MCF 10A (cell line): ENCODE data around the gene ZSCAN10. TPM values are rescaled to one million over a fixed set of nuclear protein-coding genes. Genes with fewer than 3 reads are reported as not detected.

Experiments used
- BruUV-seq: library from RNA; stranded (reverse); fragments of 400-500 nt; replicated peaks from 2 replicates; lab custom pipeline; 2021; lab: Mats Ljungman, UMichigan
- CTCF ChIA-PET: fragments of 300-600 bp; sonication (Branson Sonifier 250); formaldehyde crosslinking; extraction: SDS; loops from one replicate; lab custom pipeline; 2021; ENCODE audit warnings: antibody characterized with exemption, inconsistent platforms; lab: Yijun Ruan, JAX
- POLR2A ChIA-PET: fragments of 300-600, 350-650 bp; sonication (Branson Sonifier 250); formaldehyde crosslinking; extraction: SDS; loops from one replicate; lab custom pipeline; 2020; ENCODE audit warnings: antibody characterized with exemption, inconsistent platforms; lab: Yijun Ruan, JAX
- DNase-seq: peaks from one replicate; pipeline ENCODE4 v3.0.0-alpha.2; 2018; ENCODE audit not compliant: unreplicated experiment
- H3K27ac Mint-ChIP-seq: one replicate; pipeline ENCODE4 v1.8.0; 2022; ENCODE audit warnings: mild to moderate bottlenecking, low read depth, mixed read lengths; ENCODE audit not compliant: unreplicated experiment
- H3K27me3 Mint-ChIP-seq: one replicate; pipeline ENCODE4 v1.8.0; 2022; ENCODE audit warnings: mixed read lengths; ENCODE audit not compliant: insufficient read depth, unreplicated experiment
- H3K36me3 Mint-ChIP-seq: one replicate; pipeline ENCODE4 v1.8.0; 2022; ENCODE audit warnings: mild to moderate bottlenecking, moderate library complexity, mixed read lengths; ENCODE audit not compliant: insufficient read depth, unreplicated experiment
- H3K4me1 Mint-ChIP-seq: one replicate; pipeline ENCODE4 v1.8.0; 2022; ENCODE audit warnings: mixed read lengths; ENCODE audit not compliant: insufficient read depth, unreplicated experiment
- H3K4me3 Mint-ChIP-seq: one replicate; pipeline ENCODE4 v1.8.0; 2022; ENCODE audit warnings: mild to moderate bottlenecking, moderate library complexity, mixed read lengths; ENCODE audit not compliant: unreplicated experiment
- H3K9me3 Mint-ChIP-seq: one replicate; pipeline ENCODE4 v1.8.0; 2022; ENCODE audit warnings: mixed read lengths; ENCODE audit not compliant: unreplicated experiment
- intact Hi-C: fragments of 100-400 bp; cut with micrococcal nuclease; formaldehyde crosslinking; loops from 2 replicates; pipeline ENCODE4 v1.14.1; 2022
- total RNA-seq: library from RNA; stranded (reverse); gene quantifications from 2 replicates; pipeline ENCODE4 v1.2.3, GENCODE V29; 2022
- TF ChIP-seq, protein P1 (sequence below): fragments of 200-600 bp; IDR thresholded peaks from one replicate; pipeline ENCODE4 v1.8.0; 2022; ENCODE audit warnings: antibody characterized with exemption, mild to moderate bottlenecking; ENCODE audit not compliant: unreplicated experiment

The ZSCAN10 gene
- total RNA-seq, 1 experiment from 2014 or later: 0.49 TPM

DNA sequence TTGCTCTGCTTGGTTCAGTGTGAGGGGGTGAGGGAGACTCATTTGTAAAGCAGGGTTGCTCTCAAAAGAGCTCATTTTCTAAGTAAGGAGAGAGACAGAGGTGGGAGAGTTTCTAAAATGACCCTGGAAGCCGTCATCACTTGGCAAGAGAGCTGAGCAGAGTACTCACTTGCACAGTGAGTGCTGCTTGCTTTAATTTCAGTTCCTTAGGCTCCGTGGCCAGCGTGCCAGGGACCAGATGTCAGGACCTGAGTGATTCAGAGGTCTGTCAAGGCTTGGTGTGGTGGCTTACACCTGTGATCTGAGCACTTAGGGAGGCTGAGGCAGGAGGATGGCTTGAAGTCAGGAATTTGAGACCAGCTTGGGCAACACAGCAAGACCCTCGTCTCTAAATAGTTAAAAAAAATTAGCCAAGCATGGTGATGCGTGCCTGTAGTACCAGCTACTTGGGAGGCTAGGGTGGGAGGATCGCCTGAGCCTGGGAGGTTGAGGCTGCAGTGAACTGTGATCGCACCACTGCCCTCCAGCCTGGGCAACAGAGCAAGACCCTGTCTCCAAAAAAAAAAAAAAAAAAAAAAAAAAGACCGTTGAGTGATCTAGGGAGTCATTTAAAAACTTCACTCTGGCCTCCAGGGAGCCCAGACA is 24.0 kb upstream of the ZSCAN10 start:
- peak overlapping the region; percentile 91 for H3K4me3 Mint-ChIP-seq
- H3K9me3 Mint-ChIP-seq: no peaks in the 10 kb centered on the region
- no peak overlapping the region for H3K27ac Mint-ChIP-seq
- TF ChIP-seq, protein P1, sequence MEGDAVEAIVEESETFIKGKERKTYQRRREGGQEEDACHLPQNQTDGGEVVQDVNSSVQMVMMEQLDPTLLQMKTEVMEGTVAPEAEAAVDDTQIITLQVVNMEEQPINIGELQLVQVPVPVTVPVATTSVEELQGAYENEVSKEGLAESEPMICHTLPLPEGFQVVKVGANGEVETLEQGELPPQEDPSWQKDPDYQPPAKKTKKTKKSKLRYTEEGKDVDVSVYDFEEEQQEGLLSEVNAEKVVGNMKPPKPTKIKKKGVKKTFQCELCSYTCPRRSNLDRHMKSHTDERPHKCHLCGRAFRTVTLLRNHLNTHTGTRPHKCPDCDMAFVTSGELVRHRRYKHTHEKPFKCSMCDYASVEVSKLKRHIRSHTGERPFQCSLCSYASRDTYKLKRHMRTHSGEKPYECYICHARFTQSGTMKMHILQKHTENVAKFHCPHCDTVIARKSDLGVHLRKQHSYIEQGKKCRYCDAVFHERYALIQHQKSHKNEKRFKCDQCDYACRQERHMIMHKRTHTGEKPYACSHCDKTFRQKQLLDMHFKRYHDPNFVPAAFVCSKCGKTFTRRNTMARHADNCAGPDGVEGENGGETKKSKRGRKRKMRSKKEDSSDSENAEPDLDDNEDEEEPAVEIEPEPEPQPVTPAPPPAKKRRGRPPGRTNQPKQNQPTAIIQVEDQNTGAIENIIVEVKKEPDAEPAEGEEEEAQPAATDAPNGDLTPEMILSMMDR: no peak
- ChIA-PET POLR2A (interaction anchor here (0.7 to 3.0 kb wide), 8 partner anchors 11 to 160 kb away, joined by 3 to 15 read pairs (median 4); partner anchors contain the start of genes ZNF205, ZNF213 and ZNF263), CTCF (interaction anchor here (0.9 to 1.7 kb wide), 5 partner anchors 9 to 92 kb away, joined by 4 to 12 read pairs (median 6); no protein-coding TSS in a partner anchor)
- BruUV-seq: no TSS peak
- peaks cover 17% of the 10 kb centered on the region for H3K4me1 Mint-ChIP-seq
- H3K27me3 Mint-ChIP-seq: no peaks in the 10 kb centered on the region
- intact Hi-C loops: no loop called here
- H3K36me3 Mint-ChIP-seq: peaks cover 46% of the 10 kb centered on the region
- DNase-seq: no peak

DNA sequence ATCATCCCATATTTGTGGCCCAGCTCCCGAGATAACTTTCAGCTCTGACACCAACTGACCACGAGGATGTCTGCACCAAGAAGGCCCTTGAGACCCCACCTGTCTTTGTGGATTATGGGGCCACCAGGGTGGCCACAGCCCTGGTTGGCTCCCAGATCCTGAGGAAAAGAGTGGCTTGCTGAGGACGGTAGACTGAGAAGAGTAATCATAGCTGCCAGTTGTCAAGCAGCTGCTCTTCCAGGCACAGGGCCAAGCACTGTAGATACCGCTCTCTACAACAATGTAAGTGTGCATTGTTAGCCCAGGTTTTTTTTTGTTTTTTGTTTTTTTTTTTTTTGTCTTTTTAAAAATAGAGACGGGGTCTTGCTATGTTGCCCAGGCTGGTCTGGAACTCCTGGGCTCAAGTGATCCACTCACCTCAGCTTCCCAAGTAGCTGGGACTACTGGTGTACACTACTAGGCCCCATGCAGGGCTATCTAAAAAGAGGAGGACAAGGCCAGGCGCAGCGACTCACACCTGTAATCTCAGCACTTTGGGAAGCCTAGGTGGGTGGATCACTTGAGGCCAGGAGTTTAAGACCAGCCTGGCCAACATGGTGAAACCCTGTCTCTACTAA is 22.9 kb upstream of the ZSCAN10 start:
- H3K36me3 Mint-ChIP-seq: peaks cover 50% of the 10 kb centered on the region
- ChIA-PET CTCF (interaction anchor here (0.5 to 1.7 kb wide), 6 partner anchors 9 to 1971 kb away, joined by 3 to 7 read pairs (median 6); no protein-coding TSS in a partner anchor), POLR2A (interaction anchor here (1.0 to 3.0 kb wide), 6 partner anchors 10 to 161 kb away, joined by 3 to 15 read pairs (median 4); partner anchors contain the start of genes ZNF205, ZNF213 and ZNF263)
- no TSS peak for BruUV-seq
- peaks cover 11% of the 10 kb centered on the region for H3K4me1 Mint-ChIP-seq
- intact Hi-C loops: no loop called here
- no peak overlapping the region for H3K27ac Mint-ChIP-seq
- no peak overlapping the region for H3K4me3 Mint-ChIP-seq
- TF ChIP-seq, protein P1: no peak
- H3K9me3 Mint-ChIP-seq: no peaks in the 10 kb centered on the region
- DNase-seq: no peak
- no peaks in the 10 kb centered on the region for H3K27me3 Mint-ChIP-seq

- TF ChIP-seq, protein P1: no peak
- Mint-ChIP-seq H3K4me1 (peaks cover 9% of the 10 kb centered on the region), H3K9me3 (no peaks in the 10 kb centered on the region), H3K27me3 (no peaks in the 10 kb centered on the region), H3K4me3 (no peak overlapping the region), H3K27ac (no peak overlapping the region), H3K36me3 (peaks cover 40% of the 10 kb centered on the region)
- ChIA-PET CTCF (interaction anchor here (1.2 kb wide), 1 partner anchor 11 kb away, joined by 3 read pairs; no protein-coding TSS in a partner anchor), POLR2A (interaction anchor here (1.0 to 3.0 kb wide), 2 partner anchors 8 to 14 kb away, joined by 3 to 15 read pairs; partner anchors contain the start of genes ZNF205 and ZNF213)
- DNase-seq: no peak
- intact Hi-C loops: no loop called here
- BruUV-seq: no TSS peak
Observed at GRCh38 chr16:3120435-3120834, 21.3 kb upstream of the ZSCAN10 start.
